K562 (cell line): ENCODE data around the gene ANAPC16. TPM values are rescaled to one million over a fixed set of nuclear protein-coding genes. Genes with fewer than 3 reads are reported as not detected.

ENCODE experiments used
- ATF4 ChIP-seq: fragments of 450-650 bp; formaldehyde crosslinking; IDR thresholded peaks from 2 replicates; pipeline ENCODE4 v1.4.0; 2022; ENCODE audit warnings: mild to moderate bottlenecking, moderate library complexity
- HBP1 ChIP-seq: fragments of 450-650 bp; formaldehyde crosslinking; IDR thresholded peaks from 2 replicates; pipeline ENCODE4 v1.4.0; 2022; ENCODE audit warnings: missing genetic modification characterization
- HDAC6 ChIP-seq: IDR thresholded peaks from 2 replicates; pipeline ENCODE4 v1.6.1; 2012; ENCODE audit warnings: low read depth, mild to moderate bottlenecking, control low read depth, inconsistent platforms, low read length, moderate library complexity
- HDAC8 ChIP-seq: fragments of 450-650 bp; IDR thresholded peaks from 2 replicates; pipeline ENCODE4 v1.6.1; 2016; ENCODE audit warnings: mild to moderate bottlenecking, missing genetic modification characterization, moderate library complexity, missing compliant biosample characterization
- JUN ChIP-seq, 2 experiments: sonication (generic) in 1 of 2; formaldehyde crosslinking in 1 of 2; IDR thresholded peaks; 2 replicates each; pipeline versions ENCODE4 v1.6.1 to v1.8.0; 2012 to 2022; ENCODE audit warnings: borderline replicate concordance in 2 of 2, mild to moderate bottlenecking in 2 of 2, improper control_type of control experiment in 1 of 2, low read depth in 1 of 2, low read length in 1 of 2, missing genetic modification reagents in 1 of 2
- MCM7 ChIP-seq, 2 experiments: fragments of 450-650 bp; IDR thresholded peaks; 2 replicates each; pipeline ENCODE4 v1.6.1; 2016 to 2018
- MNT ChIP-seq, 2 experiments: fragments of 450-650 bp; conservative IDR thresholded peaks; 2 replicates each; pipeline ENCODE4 v1.6.1; 2017; ENCODE audit warnings: mild to moderate bottlenecking in 2 of 2, moderate library complexity in 2 of 2
- NFE2 ChIP-seq: IDR thresholded peaks from 2 replicates; pipeline ENCODE4 v1.6.1; 2014; ENCODE audit warnings: antibody characterized with exemption, low read depth
- PYGO2 ChIP-seq: fragments of 450-650 bp; IDR thresholded peaks from 2 replicates; pipeline ENCODE4 v1.6.1; 2016; ENCODE audit warnings: mild to moderate bottlenecking, missing genetic modification characterization, moderate library complexity, missing compliant biosample characterization
- SMARCE1 ChIP-seq: fragments of 450-650 bp; IDR thresholded peaks from 2 replicates; pipeline ENCODE4 v1.7.1; 2016; ENCODE audit warnings: mild to moderate bottlenecking
- SUPT5H ChIP-seq: fragments of 450-650 bp; IDR thresholded peaks from 2 replicates; pipeline ENCODE4 v1.6.1; 2016
- ZBTB7A ChIP-seq: IDR thresholded peaks from 2 replicates; pipeline ENCODE4 v1.6.1; 2011; ENCODE audit warnings: low read depth, mild to moderate bottlenecking, low read length, moderate library complexity, borderline replicate concordance; ENCODE audit not compliant: control insufficient read depth
- ZMIZ1 ChIP-seq, 2 experiments: fragments of 150-350 bp in 1 of 2; IDR thresholded peaks; 2 replicates each; pipeline ENCODE4 v1.6.1; 2012 to 2016; ENCODE audit warnings: low read depth in 2 of 2, low read length in 2 of 2, mild to moderate bottlenecking in 1 of 2, moderate library complexity in 1 of 2
- ZNF445 ChIP-seq: fragments of 250-450 bp; sonication (Bioruptor Pico); IDR thresholded peaks from 2 replicates; pipeline ENCODE4 v1.4.0; 2020; ENCODE audit warnings: low read depth, mild to moderate bottlenecking, moderate library complexity
- ZNF639 ChIP-seq, 2 experiments: fragments of 200-800 bp in 1 of 2; sonication (Bioruptor generic) in 1 of 2; sonication (generic) in 1 of 2; formaldehyde crosslinking in 1 of 2; IDR thresholded peaks in 1 of 2; conservative IDR thresholded peaks in 1 of 2; 2 replicates each; pipeline versions ENCODE4 v1.5.0 to v1.6.1; 2016 to 2020; ENCODE audit warnings: missing compliant biosample characterization in 1 of 2, missing genetic modification characterization in 1 of 2, missing genetic modification reagents in 1 of 2
- ZNF778 ChIP-seq: fragments of 450-650 bp; formaldehyde crosslinking; IDR thresholded peaks from 2 replicates; pipeline ENCODE4 v1.4.0; 2020; ENCODE audit warnings: mild to moderate bottlenecking, moderate library complexity
- polyA plus RNA-seq, 8 experiments: library from polyadenylated mRNA; depleted of rRNA in 4 of 8; stranded (reverse) in 5 of 8; unstranded in 3 of 8; fragments of >200 nt; fragmentation: Nextera tagmentation in 2 of 8; fragmentation: Illumina TruSeq in 1 of 8; extraction: Ambion mirVana in 2 of 8; extraction: Trizol in 1 of 8; gene quantifications; 2 replicates each; pipeline versions ENCODE4 v1.2.1 to v1.2.3, GENCODE V29; 2011 to 2014; ENCODE audit warnings: inconsistent platforms in 1 of 8, missing spikeins in 1 of 8
- total RNA-seq, 7 experiments: library from RNA; depleted of rRNA in 6 of 7; stranded (reverse); fragments of >200 nt in 6 of 7; fragmentation: Illumina TruSeq in 2 of 7; extraction: Trizol in 2 of 7; gene quantifications; 2 replicates each; pipeline versions ENCODE4 v1.2.1 to v1.2.3, GENCODE V29; 2011 to 2021; ENCODE audit warnings: low replicate concordance in 1 of 7

The ANAPC16 gene
- total and polyA plus RNA-seq, 9 of the 15 experiments (the other 6 are each of a cell fraction or from before 2014, with no cell fraction given) = 42.6 to 208 (median 108) TPM

- TF ChIP-seq MNT (conservative IDR thresholded peaks at IDR 0.05) = peak in 1 of 2 experiments; percentile 50; a peak in 2 of 4 replicates
- TF ChIP-seq ZNF445 (CRISPR knock-in tag) = no peak
- TF ChIP-seq SMARCE1 = 0 out of 2 replicates have a peak, but pooled peaks have one; percentile 21
- no peak for TF ChIP-seq MCM7 (IDR thresholded peaks at IDR 0.05)
- TF ChIP-seq HBP1 (CRISPR knock-in tag) = peak; percentile 59; the same call in 1 of the 2 replicates
- TF ChIP-seq NFE2 = no peak
- no peak for TF ChIP-seq HDAC6
- no peak for TF ChIP-seq ZNF778 (CRISPR knock-in tag)
- TF ChIP-seq ATF4 (CRISPR knock-in tag) = peak; percentile 37; the same call in 1 of the 2 replicates
- peak; percentile 65; the same call in 1 of the 2 replicates for TF ChIP-seq HDAC8
- TF ChIP-seq ZBTB7A = peak; percentile 58; the same call in 1 of the 2 replicates
- TF ChIP-seq JUN (IDR thresholded peaks at IDR 0.05; ENCODE audit: borderline replicate concordance, low read depth, low read length) = no peak; the same call in 1 of the 2 replicates
- no peak for TF ChIP-seq JUN (CRISPR knock-in tag; IDR thresholded peaks at IDR 0.05; ENCODE audit: borderline replicate concordance)
- TF ChIP-seq SUPT5H = peak; percentile 39; the same call in 1 of the 2 replicates
- TF ChIP-seq PYGO2 (tag) = no peak
- TF ChIP-seq ZNF639 (CRISPR knock-in tag; conservative IDR thresholded peaks at IDR 0.05 in 1 of 2, IDR thresholded peaks at IDR 0.05 in 1 of 2) = peak in 1 of 2 experiments; percentile 59; a peak in 1 of 4 replicates
- TF ChIP-seq ZMIZ1 (IDR thresholded peaks at IDR 0.05; ENCODE audit: low read depth in 2 of 2, low read length in 2 of 2) = peak in 1 of 2 experiments; percentile 20; a peak in 1 of 4 replicates
These were observed 39.2 kb downstream of the ANAPC16 start (continued) for GRCh38 chr10:72254813-72255568.
